WTC11 (cell line): Measurements from ENCODE around the gene CCR8. TPM values are rescaled to one million over a fixed set of nuclear protein-coding genes. Genes with fewer than 3 reads are reported as not detected.

Experiments used
- ATAC-seq: fragments of 200-7000 bp; cut with Tn5 transposase; 2 replicates; pipeline ENCODE4 v1.10.0; 2021; ENCODE audit warnings: mild to moderate bottlenecking, moderate library complexity
- CTCF ChIA-PET: fragments of 300-600 bp; sonication (Branson Sonifier 250); formaldehyde crosslinking; loops from one replicate; lab custom pipeline; 2021; ENCODE audit warnings: antibody characterized with exemption; lab: Charles Lee
- POLR2A ChIA-PET: fragments of 350-600 bp; sonication (Branson Sonifier 250); formaldehyde crosslinking; loops from one replicate; lab custom pipeline; 2021; ENCODE audit warnings: antibody characterized with exemption; lab: Charles Lee
- DNase-seq: peaks from one replicate; pipeline ENCODE4 v3.0.0; 2021; ENCODE audit warnings: low spot score
- H3K27ac Mint-ChIP-seq: 2 replicates; pipeline ENCODE4 v1.8.0; 2021; ENCODE audit warnings: mixed read lengths
- H3K27me3 Mint-ChIP-seq: 2 replicates; pipeline ENCODE4 v1.8.0; 2021; ENCODE audit warnings: low read depth, mild to moderate bottlenecking, moderate library complexity, mixed read lengths
- H3K36me3 Mint-ChIP-seq: 2 replicates; pipeline ENCODE4 v1.8.0; 2021; ENCODE audit warnings: mixed read lengths
- H3K4me1 Mint-ChIP-seq: 2 replicates; pipeline ENCODE4 v1.8.0; 2022; ENCODE audit warnings: mixed read lengths
- H3K4me3 Mint-ChIP-seq: 2 replicates; pipeline ENCODE4 v1.8.0; 2021; ENCODE audit warnings: mild to moderate bottlenecking, moderate library complexity, mixed read lengths
- H3K9me3 Mint-ChIP-seq: 2 replicates; pipeline ENCODE4 v1.8.0; 2021; ENCODE audit warnings: mixed read lengths
- ATF1 ChIP-seq: sonication (generic); formaldehyde crosslinking; IDR thresholded peaks from 2 replicates; pipeline ENCODE4 v1.8.1; 2023; ENCODE audit warnings: mild to moderate bottlenecking, moderate library complexity, missing genetic modification reagents
- ATF2 ChIP-seq: sonication (generic); formaldehyde crosslinking; IDR thresholded peaks from 2 replicates; pipeline ENCODE4 v1.8.1; 2022; ENCODE audit warnings: low read depth, missing genetic modification reagents, borderline replicate concordance
- CDX4 ChIP-seq: fragments of 250-450 bp; sonication (Bioruptor Pico); IDR thresholded peaks from 2 replicates; pipeline ENCODE4 v1.9.0; 2021; ENCODE audit warnings: moderate library complexity, mild to moderate bottlenecking, inconsistent platforms, borderline replicate concordance
- CREM ChIP-seq: sonication (generic); formaldehyde crosslinking; IDR thresholded peaks from 2 replicates; pipeline ENCODE4 v1.8.1; 2022; ENCODE audit warnings: mild to moderate bottlenecking, missing genetic modification reagents, moderate library complexity
- FOXJ3 ChIP-seq: sonication (generic); formaldehyde crosslinking; IDR thresholded peaks from 2 replicates; pipeline ENCODE4 v1.9.0; 2021; ENCODE audit warnings: missing genetic modification reagents, mild to moderate bottlenecking, borderline replicate concordance
- GRHL2 ChIP-seq: fragments of 250-450 bp; sonication (Bioruptor Pico); IDR thresholded peaks from 2 replicates; pipeline ENCODE4 v1.8.0; 2022; ENCODE audit warnings: mild to moderate bottlenecking, moderate library complexity; ENCODE audit not compliant: insufficient replicate concordance, severe bottlenecking
- GTF2I ChIP-seq: fragments of 250-450 bp; sonication (Bioruptor Pico); conservative IDR thresholded peaks from 2 replicates; pipeline ENCODE4 v1.4.0; 2021; ENCODE audit warnings: mild to moderate bottlenecking
- IRF2 ChIP-seq: sonication (generic); formaldehyde crosslinking; IDR thresholded peaks from 2 replicates; pipeline ENCODE4 v1.8.0; 2022; ENCODE audit warnings: low read depth, missing genetic modification reagents, borderline replicate concordance
- KAT7 ChIP-seq: sonication (generic); formaldehyde crosslinking; IDR thresholded peaks from 2 replicates; pipeline ENCODE4 v1.8.1; 2023; ENCODE audit warnings: missing genetic modification reagents, mild to moderate bottlenecking, borderline replicate concordance
- RORB ChIP-seq: fragments of 250-450 bp; sonication (Bioruptor Pico); IDR thresholded peaks from 2 replicates; pipeline ENCODE4 v1.9.0; 2021; ENCODE audit warnings: mild to moderate bottlenecking
- SP1 ChIP-seq: sonication (generic); formaldehyde crosslinking; conservative IDR thresholded peaks from 2 replicates; pipeline ENCODE4 v1.8.1; 2022; ENCODE audit warnings: missing genetic modification reagents
- ZNF121 ChIP-seq: sonication (generic); formaldehyde crosslinking; IDR thresholded peaks from 2 replicates; pipeline ENCODE4 v1.8.0; 2023; ENCODE audit warnings: missing genetic modification reagents
- ZNF232 ChIP-seq: sonication (generic); formaldehyde crosslinking; IDR thresholded peaks from 2 replicates; pipeline ENCODE4 v1.8.0; 2022; ENCODE audit warnings: mild to moderate bottlenecking, missing genetic modification reagents
- total RNA-seq: library from RNA; stranded (reverse); gene quantifications from 3 replicates; pipeline ENCODE4 v1.2.3, GENCODE V29; 2021
- TF ChIP-seq, protein P1 (sequence below): sonication (generic); formaldehyde crosslinking; IDR thresholded peaks from 2 replicates; pipeline ENCODE4 v1.8.1; 2022; ENCODE audit warnings: mild to moderate bottlenecking, missing genetic modification reagents, moderate library complexity, borderline replicate concordance
- TF ChIP-seq, protein P2 (sequence below): sonication (generic); formaldehyde crosslinking; IDR thresholded peaks from 2 replicates; pipeline ENCODE4 v1.8.1; 2023; ENCODE audit warnings: mild to moderate bottlenecking, missing genetic modification reagents
- TF ChIP-seq, protein P3 (sequence below): sonication (generic); formaldehyde crosslinking; IDR thresholded peaks from 2 replicates; pipeline ENCODE4 v1.8.0; 2022; ENCODE audit warnings: mild to moderate bottlenecking, missing genetic modification reagents
- TF ChIP-seq, protein P4 (sequence below): sonication (generic); formaldehyde crosslinking; IDR thresholded peaks from 2 replicates; pipeline ENCODE4 v1.8.0; 2023; ENCODE audit warnings: missing genetic modification reagents, mild to moderate bottlenecking, borderline replicate concordance
- TF ChIP-seq, protein P5 (sequence below): sonication (generic); formaldehyde crosslinking; IDR thresholded peaks from 2 replicates; pipeline ENCODE4 v1.8.1; 2023; ENCODE audit warnings: mild to moderate bottlenecking, moderate library complexity, missing genetic modification reagents

The CCR8 gene
- total RNA-seq, 1 experiment from 2014 or later = 0.33 TPM

- Mint-ChIP-seq H3K36me3 (peaks cover 10% of the 10 kb centered on the region; the same call in 1 of the 2 replicates), H3K4me3 (no peak overlapping the region), H3K27me3 (no peaks in the 10 kb centered on the region), H3K27ac (no peak overlapping the region), H3K9me3 (peaks cover 18% of the 10 kb centered on the region), H3K4me1 (peaks cover 15% of the 10 kb centered on the region)
- TF ChIP-seq CREM (CRISPR knock-in tag) = no peak
- TF ChIP-seq ZNF232 = no peak
- no peak for TF ChIP-seq ATF2 (CRISPR knock-in tag)
- no peak for TF ChIP-seq KAT7 (CRISPR knock-in tag)
- TF ChIP-seq SP1 = no peak
- no peak for TF ChIP-seq ATF1
- TF ChIP-seq, protein P1, sequence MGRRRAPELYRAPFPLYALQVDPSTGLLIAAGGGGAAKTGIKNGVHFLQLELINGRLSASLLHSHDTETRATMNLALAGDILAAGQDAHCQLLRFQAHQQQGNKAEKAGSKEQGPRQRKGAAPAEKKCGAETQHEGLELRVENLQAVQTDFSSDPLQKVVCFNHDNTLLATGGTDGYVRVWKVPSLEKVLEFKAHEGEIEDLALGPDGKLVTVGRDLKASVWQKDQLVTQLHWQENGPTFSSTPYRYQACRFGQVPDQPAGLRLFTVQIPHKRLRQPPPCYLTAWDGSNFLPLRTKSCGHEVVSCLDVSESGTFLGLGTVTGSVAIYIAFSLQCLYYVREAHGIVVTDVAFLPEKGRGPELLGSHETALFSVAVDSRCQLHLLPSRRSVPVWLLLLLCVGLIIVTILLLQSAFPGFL = no peak
- no peak for TF ChIP-seq ZNF121
- TF ChIP-seq GTF2I (CRISPR knock-in tag) = no peak
- TF ChIP-seq, protein P2, sequence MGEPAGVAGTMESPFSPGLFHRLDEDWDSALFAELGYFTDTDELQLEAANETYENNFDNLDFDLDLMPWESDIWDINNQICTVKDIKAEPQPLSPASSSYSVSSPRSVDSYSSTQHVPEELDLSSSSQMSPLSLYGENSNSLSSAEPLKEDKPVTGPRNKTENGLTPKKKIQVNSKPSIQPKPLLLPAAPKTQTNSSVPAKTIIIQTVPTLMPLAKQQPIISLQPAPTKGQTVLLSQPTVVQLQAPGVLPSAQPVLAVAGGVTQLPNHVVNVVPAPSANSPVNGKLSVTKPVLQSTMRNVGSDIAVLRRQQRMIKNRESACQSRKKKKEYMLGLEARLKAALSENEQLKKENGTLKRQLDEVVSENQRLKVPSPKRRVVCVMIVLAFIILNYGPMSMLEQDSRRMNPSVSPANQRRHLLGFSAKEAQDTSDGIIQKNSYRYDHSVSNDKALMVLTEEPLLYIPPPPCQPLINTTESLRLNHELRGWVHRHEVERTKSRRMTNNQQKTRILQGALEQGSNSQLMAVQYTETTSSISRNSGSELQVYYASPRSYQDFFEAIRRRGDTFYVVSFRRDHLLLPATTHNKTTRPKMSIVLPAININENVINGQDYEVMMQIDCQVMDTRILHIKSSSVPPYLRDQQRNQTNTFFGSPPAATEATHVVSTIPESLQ = no peak
- TF ChIP-seq RORB (CRISPR knock-in tag) = no peak
- TF ChIP-seq, protein P3, sequence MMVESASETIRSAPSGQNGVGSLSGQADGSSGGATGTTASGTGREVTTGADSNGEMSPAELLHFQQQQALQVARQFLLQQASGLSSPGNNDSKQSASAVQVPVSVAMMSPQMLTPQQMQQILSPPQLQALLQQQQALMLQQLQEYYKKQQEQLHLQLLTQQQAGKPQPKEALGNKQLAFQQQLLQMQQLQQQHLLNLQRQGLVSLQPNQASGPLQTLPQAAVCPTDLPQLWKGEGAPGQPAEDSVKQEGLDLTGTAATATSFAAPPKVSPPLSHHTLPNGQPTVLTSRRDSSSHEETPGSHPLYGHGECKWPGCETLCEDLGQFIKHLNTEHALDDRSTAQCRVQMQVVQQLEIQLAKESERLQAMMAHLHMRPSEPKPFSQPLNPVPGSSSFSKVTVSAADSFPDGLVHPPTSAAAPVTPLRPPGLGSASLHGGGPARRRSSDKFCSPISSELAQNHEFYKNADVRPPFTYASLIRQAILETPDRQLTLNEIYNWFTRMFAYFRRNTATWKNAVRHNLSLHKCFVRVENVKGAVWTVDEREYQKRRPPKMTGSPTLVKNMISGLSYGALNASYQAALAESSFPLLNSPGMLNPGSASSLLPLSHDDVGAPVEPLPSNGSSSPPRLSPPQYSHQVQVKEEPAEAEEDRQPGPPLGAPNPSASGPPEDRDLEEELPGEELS (CRISPR knock-in tag) = no peak
- TF ChIP-seq, protein P4, sequence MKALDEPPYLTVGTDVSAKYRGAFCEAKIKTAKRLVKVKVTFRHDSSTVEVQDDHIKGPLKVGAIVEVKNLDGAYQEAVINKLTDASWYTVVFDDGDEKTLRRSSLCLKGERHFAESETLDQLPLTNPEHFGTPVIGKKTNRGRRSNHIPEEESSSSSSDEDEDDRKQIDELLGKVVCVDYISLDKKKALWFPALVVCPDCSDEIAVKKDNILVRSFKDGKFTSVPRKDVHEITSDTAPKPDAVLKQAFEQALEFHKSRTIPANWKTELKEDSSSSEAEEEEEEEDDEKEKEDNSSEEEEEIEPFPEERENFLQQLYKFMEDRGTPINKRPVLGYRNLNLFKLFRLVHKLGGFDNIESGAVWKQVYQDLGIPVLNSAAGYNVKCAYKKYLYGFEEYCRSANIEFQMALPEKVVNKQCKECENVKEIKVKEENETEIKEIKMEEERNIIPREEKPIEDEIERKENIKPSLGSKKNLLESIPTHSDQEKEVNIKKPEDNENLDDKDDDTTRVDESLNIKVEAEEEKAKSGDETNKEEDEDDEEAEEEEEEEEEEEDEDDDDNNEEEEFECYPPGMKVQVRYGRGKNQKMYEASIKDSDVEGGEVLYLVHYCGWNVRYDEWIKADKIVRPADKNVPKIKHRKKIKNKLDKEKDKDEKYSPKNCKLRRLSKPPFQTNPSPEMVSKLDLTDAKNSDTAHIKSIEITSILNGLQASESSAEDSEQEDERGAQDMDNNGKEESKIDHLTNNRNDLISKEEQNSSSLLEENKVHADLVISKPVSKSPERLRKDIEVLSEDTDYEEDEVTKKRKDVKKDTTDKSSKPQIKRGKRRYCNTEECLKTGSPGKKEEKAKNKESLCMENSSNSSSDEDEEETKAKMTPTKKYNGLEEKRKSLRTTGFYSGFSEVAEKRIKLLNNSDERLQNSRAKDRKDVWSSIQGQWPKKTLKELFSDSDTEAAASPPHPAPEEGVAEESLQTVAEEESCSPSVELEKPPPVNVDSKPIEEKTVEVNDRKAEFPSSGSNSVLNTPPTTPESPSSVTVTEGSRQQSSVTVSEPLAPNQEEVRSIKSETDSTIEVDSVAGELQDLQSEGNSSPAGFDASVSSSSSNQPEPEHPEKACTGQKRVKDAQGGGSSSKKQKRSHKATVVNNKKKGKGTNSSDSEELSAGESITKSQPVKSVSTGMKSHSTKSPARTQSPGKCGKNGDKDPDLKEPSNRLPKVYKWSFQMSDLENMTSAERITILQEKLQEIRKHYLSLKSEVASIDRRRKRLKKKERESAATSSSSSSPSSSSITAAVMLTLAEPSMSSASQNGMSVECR = no peak
- TF ChIP-seq GRHL2 = no peak
- TF ChIP-seq FOXJ3 (CRISPR knock-in tag) = no peak
- TF ChIP-seq IRF2 (CRISPR knock-in tag) = no peak
- TF ChIP-seq, protein P5, sequence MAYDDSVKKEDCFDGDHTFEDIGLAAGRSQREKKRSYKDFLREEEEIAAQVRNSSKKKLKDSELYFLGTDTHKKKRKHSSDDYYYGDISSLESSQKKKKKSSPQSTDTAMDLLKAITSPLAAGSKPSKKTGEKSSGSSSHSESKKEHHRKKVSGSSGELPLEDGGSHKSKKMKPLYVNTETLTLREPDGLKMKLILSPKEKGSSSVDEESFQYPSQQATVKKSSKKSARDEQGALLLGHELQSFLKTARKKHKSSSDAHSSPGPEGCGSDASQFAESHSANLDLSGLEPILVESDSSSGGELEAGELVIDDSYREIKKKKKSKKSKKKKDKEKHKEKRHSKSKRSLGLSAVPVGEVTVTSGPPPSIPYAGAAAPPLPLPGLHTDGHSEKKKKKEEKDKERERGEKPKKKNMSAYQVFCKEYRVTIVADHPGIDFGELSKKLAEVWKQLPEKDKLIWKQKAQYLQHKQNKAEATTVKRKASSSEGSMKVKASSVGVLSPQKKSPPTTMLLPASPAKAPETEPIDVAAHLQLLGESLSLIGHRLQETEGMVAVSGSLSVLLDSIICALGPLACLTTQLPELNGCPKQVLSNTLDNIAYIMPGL (CRISPR knock-in tag) = no peak
- no peak for TF ChIP-seq CDX4 (CRISPR knock-in tag)
- no peak for DNase-seq
- no peak for ATAC-seq
- ChIA-PET POLR2A (no interaction called here), CTCF (no interaction called here)
Observed at GRCh38 chr3:39332525-39332924, 3.0 kb downstream of the CCR8 start.
